Measurements from ENCODE around the gene OR11A1.
"Not testable (repeated sequence)": the region's sequence is repeated elsewhere in the genome, so short reads cannot be mapped to it uniquely, and the experiment has no call there.

OR11A1 gene

GRCh38 chr6:29478740-29479139 lies 21.9 kb upstream of the OR11A1 start:
- no peak for DNase-seq

- DNase-seq = no peak
These were observed 21.1 kb upstream of the OR11A1 start for GRCh38 chr6:29477923-29478450.

GRCh38 chr6:29474996-29475395 lies 18.1 kb upstream of the OR11A1 start:
- no peak for DNase-seq

- no peak for DNase-seq
These were observed 9.4 kb upstream of the OR11A1 start for GRCh38 chr6:29466241-29466640.

GRCh38 chr6:29465801-29466200 lies 8.9 kb upstream of the OR11A1 start:
- no peak for DNase-seq

- DNase-seq = no peak
These were observed 8.4 kb upstream of the OR11A1 start for GRCh38 chr6:29465279-29465678.

GRCh38 chr6:29462022-29462421 lies 5.2 kb upstream of the OR11A1 start:
- DNase-seq = no peak

- no peak for DNase-seq
These were observed 4.3 kb upstream of the OR11A1 start for GRCh38 chr6:29461021-29461814.

- no peak for DNase-seq
These were observed 5.2 kb downstream of the OR11A1 start for GRCh38 chr6:29451471-29452193.

- DNase-seq = no peak
These were observed 9.2 kb downstream of the OR11A1 start for GRCh38 chr6:29447670-29448069.

GRCh38 chr6:29444031-29444430 lies 12.8 kb downstream of the OR11A1 start:
- not testable (repeated sequence) for DNase-seq

GRCh38 chr6:29442719-29443118 lies 14.2 kb downstream of the OR11A1 start:
- no peak for DNase-seq

GRCh38 chr6:29439006-29439405 lies 17.9 kb downstream of the OR11A1 start, which contains the start of gene OR10C1:
TSS of gene OR10C1 (plus strand) at chr6:29439306. CDS start at chr6:29440016, 710 bp downstream.
- no peak for DNase-seq

- not testable (repeated sequence) for DNase-seq
These were observed 20.1 kb downstream of the OR11A1 start for GRCh38 chr6:29436730-29437129.

- DNase-seq = no peak
These were observed 30.2 kb downstream of the OR11A1 start for GRCh38 chr6:29426654-29427053.

- DNase-seq = no peak
These were observed 31.8 kb downstream of the OR11A1 start for GRCh38 chr6:29425075-29425474.

- DNase-seq = no peak
These were observed 32.3 kb downstream of the OR11A1 start for GRCh38 chr6:29424575-29424974.

GRCh38 chr6:29424168-29424567 lies 32.7 kb downstream of the OR11A1 start:
- no peak for DNase-seq

GRCh38 chr6:29419516-29419915 lies 37.4 kb downstream of the OR11A1 start:
- no peak for DNase-seq

GRCh38 chr6:29414588-29414987 lies 42.3 kb downstream of the OR11A1 start, which contains the start of gene OR12D1:
TSS of gene OR12D1 (plus strand) at chr6:29414928.
- DNase-seq = no peak

- no peak for DNase-seq
These were observed 53.1 kb downstream of the OR11A1 start for GRCh38 chr6:29403801-29404200.

GRCh38 chr6:29399525-29399924 lies 57.3 kb downstream of the OR11A1 start:
- DNase-seq = no peak

- no peak for DNase-seq
These were observed 61.5 kb downstream of the OR11A1 start, which contains the start of gene OR12D2 for GRCh38 chr6:29395331-29395730. TSS of gene OR12D2 (plus strand) at chr6:29395631. CDS start at chr6:29396700, 1,069 bp downstream.

GRCh38 chr6:29388533-29388932 lies 68.3 kb downstream of the OR11A1 start:
- DNase-seq = no peak

Measured in effector CD4-positive, alpha-beta T cell (primary cell).